H9 (cell line): Measurements from ENCODE around the gene TESK1. TPM values are rescaled to one million over a fixed set of nuclear protein-coding genes. Genes with fewer than 3 reads are reported as not detected.
A peak's percentile ranks its signal among the peaks of the same experiment; 100 is the strongest.
"Not testable (repeated sequence)": the region's sequence is repeated elsewhere in the genome, so short reads cannot be mapped to it uniquely, and the experiment has no call there.

Experiments used
- DNase-seq: peaks from one replicate; pipeline ENCODE4 v3.0.0-alpha.2; 2017
- H2AFZ ChIP-seq: one replicate; pipeline ENCODE4 v1.6.1; 2013; ENCODE audit warnings: mild to moderate bottlenecking, low read length, control low read depth, moderate library complexity
- H2AK5ac ChIP-seq: 2 replicates; pipeline ENCODE4 v1.6.1; 2013; ENCODE audit warnings: low read length, control low read depth, mixed read lengths; ENCODE audit not compliant: insufficient read length
- H2BK120ac ChIP-seq: one replicate; pipeline ENCODE4 v1.6.1; 2013; ENCODE audit warnings: low read depth, mild to moderate bottlenecking, low read length, control low read depth, inconsistent platforms; ENCODE audit not compliant: poor library complexity, severe bottlenecking
- H2BK12ac ChIP-seq: 2 replicates; pipeline ENCODE4 v1.6.1; 2013; ENCODE audit warnings: low read length, control low read depth, mixed read lengths, low read depth; ENCODE audit not compliant: insufficient read length
- H2BK15ac ChIP-seq: 2 replicates; pipeline ENCODE4 v1.6.1; 2013; ENCODE audit warnings: low read depth, low read length, control low read depth
- H2BK20ac ChIP-seq: one replicate; pipeline ENCODE4 v1.6.1; 2013; ENCODE audit warnings: low read depth, mild to moderate bottlenecking, low read length, control low read depth, inconsistent platforms; ENCODE audit not compliant: poor library complexity, severe bottlenecking
- H2BK5ac ChIP-seq: 2 replicates; pipeline ENCODE4 v1.6.1; 2013; ENCODE audit warnings: low read length, control low read depth, mixed read lengths; ENCODE audit not compliant: insufficient read length
- H3K14ac ChIP-seq: 2 replicates; pipeline ENCODE4 v1.6.1; 2013; ENCODE audit warnings: low read length, control low read depth; ENCODE audit not compliant: insufficient read depth
- H3K18ac ChIP-seq: 2 replicates; pipeline ENCODE4 v1.6.1; 2013; ENCODE audit warnings: low read depth, mild to moderate bottlenecking, mixed read lengths, low read length, control low read depth; ENCODE audit not compliant: insufficient read length
- H3K23ac ChIP-seq: 2 replicates; pipeline ENCODE4 v1.6.1; 2013; ENCODE audit warnings: low read length, control low read depth, mixed read lengths, low read depth; ENCODE audit not compliant: insufficient read length
- H3K23me2 ChIP-seq: 2 replicates; pipeline ENCODE4 v1.6.1; 2013; ENCODE audit warnings: low read depth, mild to moderate bottlenecking, mixed read lengths, low read length, control low read depth; ENCODE audit not compliant: insufficient read length, poor library complexity, severe bottlenecking
- H3K27ac ChIP-seq: 2 replicates; pipeline ENCODE4 v1.5.1; 2013; ENCODE audit warnings: low read length, control low read depth, mixed read lengths, low read depth; ENCODE audit not compliant: insufficient read length
- H3K27me3 ChIP-seq: 2 replicates; pipeline ENCODE4 v1.6.1; 2013; ENCODE audit warnings: low read length, control low read depth, inconsistent platforms; ENCODE audit not compliant: insufficient read depth
- H3K4ac ChIP-seq: 2 replicates; pipeline ENCODE4 v1.6.1; 2013; ENCODE audit warnings: low read depth, mild to moderate bottlenecking, control low read depth, inconsistent platforms, low read length, moderate library complexity
- H3K4me1 ChIP-seq: 2 replicates; pipeline ENCODE4 v1.6.1; 2013; ENCODE audit warnings: low read length, control low read depth, inconsistent platforms; ENCODE audit not compliant: insufficient read depth
- H3K4me2 ChIP-seq: 2 replicates; pipeline ENCODE4 v1.6.1; 2013; ENCODE audit warnings: low read length, control low read depth, mixed read lengths; ENCODE audit not compliant: insufficient read length, insufficient read depth
- H3K56ac ChIP-seq: 2 replicates; pipeline ENCODE4 v1.6.1; 2013; ENCODE audit warnings: low read depth, mild to moderate bottlenecking, mixed read lengths, low read length, control low read depth; ENCODE audit not compliant: insufficient read length
- H3K79me1 ChIP-seq: 2 replicates; pipeline ENCODE4 v1.6.1; 2013; ENCODE audit warnings: low read depth, mild to moderate bottlenecking, moderate library complexity, low read length, control low read depth, inconsistent platforms; ENCODE audit not compliant: insufficient read depth, poor library complexity, severe bottlenecking
- H3K79me2 ChIP-seq: 2 replicates; pipeline ENCODE4 v1.6.1; 2013; ENCODE audit warnings: low read length, control low read depth, inconsistent platforms; ENCODE audit not compliant: insufficient read depth
- H3K9ac ChIP-seq: 2 replicates; pipeline ENCODE4 v1.6.1; 2013; ENCODE audit warnings: low read length, control low read depth, mixed read lengths; ENCODE audit not compliant: insufficient read length; ENCODE audit errors: extremely low read depth
- H3K9me3 ChIP-seq: one replicate; pipeline ENCODE4 v1.6.1; 2013; ENCODE audit warnings: low read depth, low read length, inconsistent platforms; ENCODE audit not compliant: control insufficient read depth
- H3T11ph ChIP-seq: one replicate; pipeline ENCODE4 v1.6.1; 2013; ENCODE audit warnings: mild to moderate bottlenecking, low read length, control low read depth, inconsistent platforms
- H4K20me1 ChIP-seq: one replicate; pipeline ENCODE4 v1.6.1; 2013; ENCODE audit not compliant: control insufficient read depth, insufficient read length, insufficient read depth
- H4K5ac ChIP-seq: 2 replicates; pipeline ENCODE4 v1.6.1; 2013; ENCODE audit warnings: low read depth, mild to moderate bottlenecking, mixed read lengths, low read length, control low read depth; ENCODE audit not compliant: insufficient read length
- H4K8ac ChIP-seq: replicated peaks from 2 replicates; pipeline ENCODE4 v1.6.1; 2013; ENCODE audit warnings: low read length, control low read depth, mixed read lengths, low read depth; ENCODE audit not compliant: insufficient read length
- H4K91ac ChIP-seq: 2 replicates; pipeline ENCODE4 v1.6.1; 2013; ENCODE audit warnings: low read depth, mild to moderate bottlenecking, moderate library complexity, mixed read lengths, low read length, control low read depth; ENCODE audit not compliant: insufficient read length
- H3K27ac Mint-ChIP-seq, 3 experiments: 2 replicates in 2 of 3; 3 replicates in 1 of 3; pipeline ENCODE4 v1.8.0; 2020 to 2021; ENCODE audit warnings: mixed read lengths in 3 of 3, mild to moderate bottlenecking in 1 of 3, moderate library complexity in 1 of 3
- H3K27me3 Mint-ChIP-seq: 2 replicates; pipeline ENCODE4 v1.8.0; 2021; ENCODE audit warnings: low read depth, mild to moderate bottlenecking, moderate library complexity, mixed read lengths
- H3K36me3 Mint-ChIP-seq, 3 experiments: 2 replicates in 2 of 3; 3 replicates in 1 of 3; pipeline ENCODE4 v1.8.0; 2020 to 2021; ENCODE audit warnings: low read depth in 3 of 3, mixed read lengths in 3 of 3; ENCODE audit not compliant: insufficient read depth in 1 of 3
- H3K4me1 Mint-ChIP-seq, 2 experiments: 2 replicates each; pipeline ENCODE4 v1.8.0; 2020; ENCODE audit warnings: mixed read lengths in 2 of 2
- H3K4me3 Mint-ChIP-seq, 2 experiments: 2 replicates in 1 of 2; 3 replicates in 1 of 2; pipeline ENCODE4 v1.8.0; 2020 to 2021; ENCODE audit warnings: mild to moderate bottlenecking in 2 of 2, mixed read lengths in 2 of 2, moderate library complexity in 1 of 2
- H3K9me3 Mint-ChIP-seq, 2 experiments: 2 replicates in 1 of 2; 3 replicates in 1 of 2; pipeline ENCODE4 v1.8.0; 2020; ENCODE audit warnings: mild to moderate bottlenecking in 2 of 2, mixed read lengths in 2 of 2, moderate library complexity in 1 of 2
- WGBS: extraction: QIAGEN DNeasy Blood & Tissue Kit; methylation state at CpG from one replicate; pipeline ENCODE4 v1.1.7; 2013; ENCODE audit warnings: missing lambda C conversion rate, low lambda C conversion rate, mixed read lengths; ENCODE audit not compliant: insufficient read length; ENCODE audit errors: extremely low coverage; 5-methylcytosine and 5-hydroxymethylcytosine counted together
- total RNA-seq: library from RNA; stranded (reverse); gene quantifications from 2 replicates; pipeline ENCODE4 v1.2.1, GENCODE V29; 2021
- TF ChIP-seq, protein P1 (sequence below): fragments of 200-600 bp; sonication (generic); conservative IDR thresholded peaks from 3 replicates; pipeline ENCODE4 v1.8.0; 2021; ENCODE audit warnings: antibody characterized with exemption, mild to moderate bottlenecking

The TESK1 gene
- total RNA-seq, 1 experiment from 2014 or later, result 28.6 TPM

DNA sequence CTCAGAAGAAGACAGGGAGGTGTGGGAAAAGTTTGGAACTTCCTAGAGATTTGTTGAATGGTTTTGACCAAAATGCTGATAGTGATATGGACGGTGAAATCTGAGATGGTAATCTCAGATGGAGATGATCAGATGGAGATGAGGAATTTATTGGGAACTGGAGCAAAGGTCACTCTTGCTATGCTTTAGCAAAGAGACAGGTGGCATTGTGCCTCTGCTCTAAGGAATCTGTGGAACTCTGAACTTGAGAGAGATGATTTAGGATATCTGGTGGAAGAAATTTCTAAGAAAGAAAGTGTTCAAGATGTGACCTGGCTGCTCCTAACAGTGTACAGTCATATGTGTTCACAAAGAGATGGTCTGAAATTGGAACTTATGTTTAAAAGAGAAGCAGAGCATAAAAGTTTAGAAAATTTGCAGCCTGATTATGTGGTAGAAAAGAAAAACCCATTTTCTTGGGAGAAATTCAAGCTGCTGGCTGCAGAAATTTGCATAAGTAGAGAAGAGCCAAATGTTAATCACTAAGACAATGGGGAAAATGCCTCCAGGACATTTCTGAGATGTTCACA, 25.3 kb upstream of the TESK1 start:
- H3K27me3 ChIP-seq, H3K23me2 ChIP-seq, H3K23ac ChIP-seq, H2BK15ac ChIP-seq, H2BK20ac ChIP-seq, DNase-seq, H3T11ph ChIP-seq, H3K4ac ChIP-seq, H3K56ac ChIP-seq, H2BK12ac ChIP-seq, H4K5ac ChIP-seq, H3K18ac ChIP-seq, H3K9ac ChIP-seq, H2BK120ac ChIP-seq, H2BK5ac ChIP-seq, H3K4me2 ChIP-seq, H3K27ac ChIP-seq, H3K79me2 ChIP-seq, H4K20me1 ChIP-seq, H3K79me1 ChIP-seq, H3K4me1 ChIP-seq, H3K27me3 Mint-ChIP-seq, H2AFZ ChIP-seq, H4K91ac ChIP-seq, H4K8ac ChIP-seq, H2AK5ac ChIP-seq, H3K9me3 ChIP-seq, H3K4me3 Mint-ChIP-seq, H3K14ac ChIP-seq: not testable (repeated sequence)
- TF ChIP-seq, protein P1, sequence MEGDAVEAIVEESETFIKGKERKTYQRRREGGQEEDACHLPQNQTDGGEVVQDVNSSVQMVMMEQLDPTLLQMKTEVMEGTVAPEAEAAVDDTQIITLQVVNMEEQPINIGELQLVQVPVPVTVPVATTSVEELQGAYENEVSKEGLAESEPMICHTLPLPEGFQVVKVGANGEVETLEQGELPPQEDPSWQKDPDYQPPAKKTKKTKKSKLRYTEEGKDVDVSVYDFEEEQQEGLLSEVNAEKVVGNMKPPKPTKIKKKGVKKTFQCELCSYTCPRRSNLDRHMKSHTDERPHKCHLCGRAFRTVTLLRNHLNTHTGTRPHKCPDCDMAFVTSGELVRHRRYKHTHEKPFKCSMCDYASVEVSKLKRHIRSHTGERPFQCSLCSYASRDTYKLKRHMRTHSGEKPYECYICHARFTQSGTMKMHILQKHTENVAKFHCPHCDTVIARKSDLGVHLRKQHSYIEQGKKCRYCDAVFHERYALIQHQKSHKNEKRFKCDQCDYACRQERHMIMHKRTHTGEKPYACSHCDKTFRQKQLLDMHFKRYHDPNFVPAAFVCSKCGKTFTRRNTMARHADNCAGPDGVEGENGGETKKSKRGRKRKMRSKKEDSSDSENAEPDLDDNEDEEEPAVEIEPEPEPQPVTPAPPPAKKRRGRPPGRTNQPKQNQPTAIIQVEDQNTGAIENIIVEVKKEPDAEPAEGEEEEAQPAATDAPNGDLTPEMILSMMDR, result peak; percentile 35; the same call in 2 of the 3 replicates
- peaks cover 21 to 26% of the 10 kb centered on the region in 2 experiments for H3K9me3 Mint-ChIP-seq
- no CpG with 5 or more reads among the region's 1 CpG for WGBS
- peaks cover 25 to 31% of the 10 kb centered on the region in 2 experiments for H3K4me1 Mint-ChIP-seq
- peaks cover 19 to 28% (median 20%) of the 10 kb centered on the region in 3 experiments for H3K36me3 Mint-ChIP-seq
- H3K27ac Mint-ChIP-seq, result peak overlapping the region in 1 of 3 experiments; percentile 26; a peak in 2 of 7 replicates

DNA sequence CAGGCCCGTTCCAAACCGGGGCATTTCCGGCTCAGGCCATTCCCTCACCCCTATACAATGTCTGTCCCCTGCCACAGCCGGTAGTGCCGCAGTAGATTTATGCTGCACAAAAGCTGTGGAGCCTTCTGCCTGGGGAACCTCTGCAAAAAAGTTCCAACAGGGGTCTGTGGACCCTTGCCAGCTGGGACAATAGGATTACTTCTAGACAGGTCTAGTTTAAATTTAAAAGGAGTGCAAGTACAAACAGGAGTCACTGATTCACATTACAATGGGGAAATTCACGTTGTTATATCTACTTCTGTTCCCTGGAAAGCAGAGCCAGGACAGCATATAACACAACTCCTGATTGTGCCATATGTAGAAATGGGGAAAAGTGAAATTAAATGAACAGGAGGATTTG, 21.5 kb upstream of the TESK1 start:
- WGBS, result no CpG with 5 or more reads among the region's 6 CpGs
- H2BK120ac ChIP-seq, H3K14ac ChIP-seq, H3K79me1 ChIP-seq, H3K23me2 ChIP-seq, H3K79me2 ChIP-seq, DNase-seq, H3K9me3 ChIP-seq, H3K27ac ChIP-seq, H4K20me1 ChIP-seq, H4K8ac ChIP-seq, H2AK5ac ChIP-seq, H3T11ph ChIP-seq, H3K9ac ChIP-seq, H3K23ac ChIP-seq, H2AFZ ChIP-seq, H2BK12ac ChIP-seq, H4K5ac ChIP-seq, H2BK15ac ChIP-seq, H4K91ac ChIP-seq, H3K56ac ChIP-seq, H3K4me1 ChIP-seq, H3K27me3 Mint-ChIP-seq, H3K18ac ChIP-seq, H3K27me3 ChIP-seq, H2BK5ac ChIP-seq, H3K4me3 Mint-ChIP-seq, H3K4me2 ChIP-seq, H2BK20ac ChIP-seq, H3K4ac ChIP-seq: not testable (repeated sequence)
- peaks cover 19 to 28% (median 22%) of the 10 kb centered on the region in 3 experiments for H3K36me3 Mint-ChIP-seq
- peak overlapping the region in 1 of 3 experiments; percentile 78; a peak in 1 of 7 replicates for H3K27ac Mint-ChIP-seq
- H3K9me3 Mint-ChIP-seq, result peaks cover 21 to 28% of the 10 kb centered on the region in 2 experiments
- peaks cover 20 to 36% of the 10 kb centered on the region in 2 experiments for H3K4me1 Mint-ChIP-seq
